Measurements from ENCODE around the gene RALGAPB. TPM values are rescaled to one million over a fixed set of nuclear protein-coding genes. Genes with fewer than 3 reads are reported as not detected.

The RALGAPB gene
- total and polyA plus RNA-seq, 2 experiments from 2014 or later: 10.2 to 40.4 TPM

DNA sequence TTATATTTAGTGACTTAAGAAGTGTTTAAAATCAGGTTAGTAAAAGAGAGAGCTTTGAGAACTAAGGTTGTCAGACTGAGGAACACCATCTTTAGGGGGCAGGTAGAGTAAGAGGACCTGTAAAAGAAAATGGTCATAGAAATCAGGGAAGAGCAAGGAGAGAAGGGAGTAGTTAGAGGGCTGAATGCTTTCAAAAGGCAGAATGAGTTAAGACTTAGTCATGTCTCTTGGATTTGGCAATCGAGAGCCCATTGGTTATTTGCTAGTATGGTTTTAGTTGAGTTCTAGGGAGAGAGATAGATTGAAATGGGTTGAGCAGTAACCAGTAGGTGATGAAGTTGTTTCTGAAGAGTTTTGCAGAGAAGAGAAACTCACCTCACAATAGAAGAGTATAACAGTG lies 51.1 kb downstream of the RALGAPB start (continued):
- TF ChIP-seq, protein P1, sequence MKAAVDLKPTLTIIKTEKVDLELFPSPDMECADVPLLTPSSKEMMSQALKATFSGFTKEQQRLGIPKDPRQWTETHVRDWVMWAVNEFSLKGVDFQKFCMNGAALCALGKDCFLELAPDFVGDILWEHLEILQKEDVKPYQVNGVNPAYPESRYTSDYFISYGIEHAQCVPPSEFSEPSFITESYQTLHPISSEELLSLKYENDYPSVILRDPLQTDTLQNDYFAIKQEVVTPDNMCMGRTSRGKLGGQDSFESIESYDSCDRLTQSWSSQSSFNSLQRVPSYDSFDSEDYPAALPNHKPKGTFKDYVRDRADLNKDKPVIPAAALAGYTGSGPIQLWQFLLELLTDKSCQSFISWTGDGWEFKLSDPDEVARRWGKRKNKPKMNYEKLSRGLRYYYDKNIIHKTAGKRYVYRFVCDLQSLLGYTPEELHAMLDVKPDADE (IDR thresholded peaks at IDR 0.05): no peak
- TF ChIP-seq STAT1 (IDR thresholded peaks at IDR 0.05; ENCODE audit: unreplicated experiment): no peak
- TF ChIP-seq ZNF331 (CRISPR knock-in tag; IDR thresholded peaks at IDR 0.05; ENCODE audit: low read depth): no peak
- TF ChIP-seq ZNF462 (CRISPR knock-in tag; IDR thresholded peaks at IDR 0.05): no peak
- TF ChIP-seq POLR2AphosphoS5 (IDR thresholded peaks at IDR 0.05; ENCODE audit: low read depth): no peak

DNA sequence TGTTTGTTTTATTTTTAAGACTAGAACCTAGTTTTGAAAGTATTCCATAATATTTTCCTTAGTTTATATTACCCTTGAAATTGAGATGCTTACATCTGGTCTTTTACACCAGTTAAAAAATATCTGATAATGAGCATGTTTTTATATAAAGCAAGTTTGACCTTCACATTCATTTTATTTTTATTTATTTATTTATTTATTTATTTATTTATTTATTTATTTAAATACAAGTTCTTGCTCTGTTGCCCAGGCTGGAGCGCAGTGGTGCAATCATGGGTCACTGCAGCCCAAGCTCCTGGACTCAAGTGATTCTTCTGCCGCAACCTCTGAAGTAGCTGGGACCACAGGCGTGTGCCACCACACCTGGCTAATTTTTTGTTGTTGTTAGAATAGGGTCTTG lies 55.5 kb downstream of the RALGAPB start:
- no peaks in the 10 kb centered on the region for H3K4me1 Mint-ChIP-seq
- Histone ChIP-seq H3F3A (replicated peaks; ENCODE audit: low read depth) (no peaks in the 10 kb centered on the region), H3K27me3 (ENCODE audit: insufficient read depth) (no peaks in the 10 kb centered on the region), H3K27ac (ENCODE audit: low read depth) (no peak overlapping the region), H2AFZ (no peak overlapping the region), H3K4me1 (ENCODE audit: insufficient read depth) (no peaks in the 10 kb centered on the region), H3K4me2 (no peak overlapping the region), H4K20me1 (replicated peaks; ENCODE audit: insufficient read depth) (no peaks in the 10 kb centered on the region), H3K36me3 (ENCODE audit: insufficient read depth) (peaks cover 11% of the 10 kb centered on the region), H3K9me2 (ENCODE audit: insufficient read depth) (no peaks in the 10 kb centered on the region), H3K79me2 (replicated peaks; ENCODE audit: insufficient read depth) (no peaks in the 10 kb centered on the region), H3K4me3 (no peak overlapping the region)
- H3K4me3 Mint-ChIP-seq: no peak overlapping the region
- no peak for DNase-seq (ENCODE audit: low spot score)
- peaks cover 13% of the 10 kb centered on the region for H3K36me3 Mint-ChIP-seq (ENCODE audit: low read depth)
- H3K9me3 Mint-ChIP-seq: no peaks in the 10 kb centered on the region
- peaks cover 2% of the 10 kb centered on the region for H3K27me3 Mint-ChIP-seq (ENCODE audit: insufficient read depth, low read depth, poor library complexity)
- ATAC-seq: no peak
- H3K27ac Mint-ChIP-seq: no peak overlapping the region
- TF ChIP-seq EZH2 (IDR thresholded peaks at IDR 0.05; ENCODE audit: low read depth, unreplicated experiment): no peak
- TF ChIP-seq, protein P2, sequence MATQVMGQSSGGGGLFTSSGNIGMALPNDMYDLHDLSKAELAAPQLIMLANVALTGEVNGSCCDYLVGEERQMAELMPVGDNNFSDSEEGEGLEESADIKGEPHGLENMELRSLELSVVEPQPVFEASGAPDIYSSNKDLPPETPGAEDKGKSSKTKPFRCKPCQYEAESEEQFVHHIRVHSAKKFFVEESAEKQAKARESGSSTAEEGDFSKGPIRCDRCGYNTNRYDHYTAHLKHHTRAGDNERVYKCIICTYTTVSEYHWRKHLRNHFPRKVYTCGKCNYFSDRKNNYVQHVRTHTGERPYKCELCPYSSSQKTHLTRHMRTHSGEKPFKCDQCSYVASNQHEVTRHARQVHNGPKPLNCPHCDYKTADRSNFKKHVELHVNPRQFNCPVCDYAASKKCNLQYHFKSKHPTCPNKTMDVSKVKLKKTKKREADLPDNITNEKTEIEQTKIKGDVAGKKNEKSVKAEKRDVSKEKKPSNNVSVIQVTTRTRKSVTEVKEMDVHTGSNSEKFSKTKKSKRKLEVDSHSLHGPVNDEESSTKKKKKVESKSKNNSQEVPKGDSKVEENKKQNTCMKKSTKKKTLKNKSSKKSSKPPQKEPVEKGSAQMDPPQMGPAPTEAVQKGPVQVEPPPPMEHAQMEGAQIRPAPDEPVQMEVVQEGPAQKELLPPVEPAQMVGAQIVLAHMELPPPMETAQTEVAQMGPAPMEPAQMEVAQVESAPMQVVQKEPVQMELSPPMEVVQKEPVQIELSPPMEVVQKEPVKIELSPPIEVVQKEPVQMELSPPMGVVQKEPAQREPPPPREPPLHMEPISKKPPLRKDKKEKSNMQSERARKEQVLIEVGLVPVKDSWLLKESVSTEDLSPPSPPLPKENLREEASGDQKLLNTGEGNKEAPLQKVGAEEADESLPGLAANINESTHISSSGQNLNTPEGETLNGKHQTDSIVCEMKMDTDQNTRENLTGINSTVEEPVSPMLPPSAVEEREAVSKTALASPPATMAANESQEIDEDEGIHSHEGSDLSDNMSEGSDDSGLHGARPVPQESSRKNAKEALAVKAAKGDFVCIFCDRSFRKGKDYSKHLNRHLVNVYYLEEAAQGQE (IDR thresholded peaks at IDR 0.05; ENCODE audit: unreplicated experiment): no peak

Data from GM23338 (cell line).